ENCODE results near the gene FOXN4. TPM values are rescaled to one million over a fixed set of nuclear protein-coding genes. Genes with fewer than 3 reads are reported as not detected.

FOXN4 gene
- total and polyA plus RNA-seq, 2 donors (not counting 3 experiments of a cell fraction or from before 2014, with no cell fraction given): not detected

DNA sequence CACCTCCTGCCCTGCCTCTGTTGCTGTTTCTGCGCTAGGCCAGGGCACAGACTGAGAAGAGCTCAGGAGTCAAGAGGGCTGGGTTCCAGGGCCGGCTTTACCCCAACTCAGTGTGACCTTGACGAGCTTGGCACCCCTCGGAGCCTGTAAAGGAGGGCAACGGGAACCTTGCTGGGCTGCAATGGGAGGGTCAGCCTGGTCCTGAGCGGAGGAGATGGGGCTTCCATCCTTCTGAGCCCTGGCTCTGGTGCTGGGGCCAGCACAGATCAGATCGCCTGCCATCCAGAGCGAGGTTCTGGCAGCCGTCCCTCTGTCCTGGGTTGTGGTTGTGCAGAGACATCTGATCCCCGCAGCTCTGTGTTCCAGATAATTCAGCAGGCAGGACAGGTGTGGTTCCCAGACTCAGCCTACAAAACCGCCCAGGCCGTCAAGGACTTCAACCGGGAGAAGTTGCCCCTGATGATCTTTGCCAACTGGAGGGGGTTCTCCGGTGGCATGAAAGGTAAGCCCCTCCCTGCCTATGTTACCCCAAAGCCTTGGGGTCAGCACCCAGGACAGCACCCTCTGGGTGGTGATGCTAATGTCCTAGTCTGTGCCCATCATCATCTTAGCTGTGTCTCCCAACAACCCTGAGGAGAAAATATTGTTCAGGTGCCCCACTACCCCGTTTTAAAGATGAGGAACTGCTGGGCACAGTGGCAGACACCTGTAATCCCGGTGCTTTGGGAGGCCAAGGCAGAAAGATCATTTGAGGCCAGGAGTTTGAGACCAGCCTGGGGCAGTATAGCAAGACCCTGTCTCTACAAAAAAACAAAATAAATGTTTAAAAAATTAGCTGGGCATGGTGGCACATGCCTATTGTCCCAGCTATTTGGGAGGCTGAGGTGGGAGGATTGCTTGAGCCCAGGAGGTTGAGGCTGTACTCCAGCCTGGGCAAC is 50.2 kb downstream of the FOXN4 start:
- Histone ChIP-seq H3K9me1 (replicated peaks; ENCODE audit: control insufficient read depth, extremely low read depth, insufficient read depth, low read length) (no peaks in the 10 kb centered on the region), H3K79me2 (ENCODE audit: control insufficient read depth, insufficient read depth, low read length) (no peaks in the 10 kb centered on the region), H3K9ac (replicated peaks; ENCODE audit: extremely low read depth, insufficient read depth, low read length) (no peak overlapping the region), H2AFZ (ENCODE audit: low read depth, low read length) (no peak overlapping the region), H3K4me3 (replicated peaks in 1 of 3; ENCODE audit: insufficient read depth in 1 of 3, low read depth in 1 of 3, low read length in 3 of 3) (no peak overlapping the region), H3K36me3 (ENCODE audit: control insufficient read depth in 2 of 2, extremely low read depth in 1 of 2, insufficient read depth in 2 of 2, low read length in 2 of 2) (no peaks in the 10 kb centered on the region), H3K4me1 (ENCODE audit: control insufficient read depth, extremely low read depth, insufficient read depth, low read length) (no peaks in the 10 kb centered on the region), H3K27ac (ENCODE audit: insufficient read depth, low read depth, low read length) (no peak overlapping the region), H3K4me2 (ENCODE audit: insufficient read depth, low read length) (no peak overlapping the region), H4K20me1 (replicated peaks; ENCODE audit: control insufficient read depth, extremely low read depth, insufficient read depth, low read length) (no peaks in the 10 kb centered on the region), H3K9me3 (replicated peaks; ENCODE audit: control insufficient read depth, insufficient read depth, low read length) (no peaks in the 10 kb centered on the region), H3K27me3 (ENCODE audit: control insufficient read depth in 2 of 2, insufficient read depth in 2 of 2, low read length in 2 of 2) (no peaks in the 10 kb centered on the region)
- FAIRE-seq (no peak), DNase-seq (ENCODE audit: low read depth, low spot score) (no peak)
- POLR2A ChIA-PET: interaction anchor here (1.3 kb wide), 1 partner anchor 14 kb away, joined by 3 read pairs; no protein-coding TSS in a partner anchor
- dilution Hi-C loops (cut with MboI; ENCODE audit: extremely low pct_ligation_motif_present, low sequenced_read_pairs): no loop called here
- intact Hi-C loops (cut with micrococcal nuclease): no loop called here
- BruUV-seq (replicated peaks): no TSS peak
- CTCF ChIA-PET: interaction anchor here (2.0 kb wide), 1 partner anchor 126 kb away, joined by 9 read pairs; no protein-coding TSS in a partner anchor
- TF ChIP-seq EZH2 (IDR thresholded peaks at IDR 0.05; ENCODE audit: borderline replicate concordance, low read depth, low read length, severe bottlenecking): no peak
- TF ChIP-seq JUN (IDR thresholded peaks at IDR 0.05; ENCODE audit: borderline replicate concordance, insufficient read depth, insufficient read length, low read depth): no peak
- no peak for TF ChIP-seq POLR2A (IDR thresholded peaks at IDR 0.05; ENCODE audit: low read depth, low read length)
- TF ChIP-seq, protein P1, sequence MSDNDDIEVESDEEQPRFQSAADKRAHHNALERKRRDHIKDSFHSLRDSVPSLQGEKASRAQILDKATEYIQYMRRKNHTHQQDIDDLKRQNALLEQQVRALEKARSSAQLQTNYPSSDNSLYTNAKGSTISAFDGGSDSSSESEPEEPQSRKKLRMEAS (IDR thresholded peaks at IDR 0.05; ENCODE audit: insufficient read depth, insufficient read length): no peak
- no peak for TF ChIP-seq MYC (IDR thresholded peaks at IDR 0.05; ENCODE audit: low read depth, low read length)

DNA sequence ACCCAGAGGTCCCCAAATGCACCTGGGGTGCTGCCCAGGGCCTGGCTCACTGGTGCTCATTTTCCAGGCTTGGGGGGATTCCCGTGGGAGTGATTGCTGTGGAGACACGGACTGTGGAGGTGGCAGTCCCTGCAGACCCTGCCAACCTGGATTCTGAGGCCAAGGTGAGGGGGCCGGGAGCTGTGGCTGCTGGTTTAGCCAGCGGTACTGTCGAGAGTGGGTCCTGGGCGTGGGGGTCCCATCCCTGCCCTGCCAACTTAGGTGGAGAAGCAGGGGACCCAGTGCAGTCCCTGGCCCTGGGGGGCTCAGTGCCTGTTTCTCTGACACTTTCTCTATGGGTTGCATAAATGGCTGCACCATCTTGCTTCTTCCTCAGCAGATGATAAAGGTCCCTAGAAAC is 50.9 kb downstream of the FOXN4 start:
- H3K9ac ChIP-seq (replicated peaks; ENCODE audit: extremely low read depth, insufficient read depth, low read length): no peak overlapping the region
- no TSS peak for BruUV-seq (replicated peaks)
- no peaks in the 10 kb centered on the region for H3K4me1 ChIP-seq (ENCODE audit: control insufficient read depth, extremely low read depth, insufficient read depth, low read length)
- no peaks in the 10 kb centered on the region for H3K9me3 ChIP-seq (replicated peaks; ENCODE audit: control insufficient read depth, insufficient read depth, low read length)
- intact Hi-C loops (cut with micrococcal nuclease) (no loop called here), dilution Hi-C loops (cut with MboI; ENCODE audit: extremely low pct_ligation_motif_present, low sequenced_read_pairs) (no loop called here)
- no peak overlapping the region for H3K4me2 ChIP-seq (ENCODE audit: insufficient read depth, low read length)
- H3K27me3 ChIP-seq (ENCODE audit: control insufficient read depth in 2 of 2, insufficient read depth in 2 of 2, low read length in 2 of 2): no peaks in the 10 kb centered on the region
- POLR2A ChIA-PET: interaction anchor here (1.3 kb wide), 1 partner anchor 13 kb away, joined by 3 read pairs; no protein-coding TSS in a partner anchor
- no peak for DNase-seq (ENCODE audit: low read depth, low spot score)
- FAIRE-seq: no peak
- no peak overlapping the region for H3K27ac ChIP-seq (ENCODE audit: insufficient read depth, low read depth, low read length)
- TF ChIP-seq POLR2A (IDR thresholded peaks at IDR 0.05; ENCODE audit: low read depth, low read length) (no peak), POLR2AphosphoS5 (IDR thresholded peaks at IDR 0.05; ENCODE audit: insufficient read depth, low read depth, low read length) (no peak), JUN (IDR thresholded peaks at IDR 0.05; ENCODE audit: borderline replicate concordance, insufficient read depth, insufficient read length, low read depth) (no peak), EZH2 (IDR thresholded peaks at IDR 0.05; ENCODE audit: borderline replicate concordance, low read depth, low read length, severe bottlenecking) (no peak), MYC (IDR thresholded peaks at IDR 0.05; ENCODE audit: low read depth, low read length) (no peak), GATA2 (IDR thresholded peaks at IDR 0.05; ENCODE audit: insufficient read depth, insufficient read length, low read depth, low read length) (no peak), FOS (IDR thresholded peaks at IDR 0.05; ENCODE audit: borderline replicate concordance, insufficient read depth, low read length) (no peak)
- TF ChIP-seq, protein P1 (IDR thresholded peaks at IDR 0.05; ENCODE audit: insufficient read depth, insufficient read length): no peak
- TF ChIP-seq, protein P2, sequence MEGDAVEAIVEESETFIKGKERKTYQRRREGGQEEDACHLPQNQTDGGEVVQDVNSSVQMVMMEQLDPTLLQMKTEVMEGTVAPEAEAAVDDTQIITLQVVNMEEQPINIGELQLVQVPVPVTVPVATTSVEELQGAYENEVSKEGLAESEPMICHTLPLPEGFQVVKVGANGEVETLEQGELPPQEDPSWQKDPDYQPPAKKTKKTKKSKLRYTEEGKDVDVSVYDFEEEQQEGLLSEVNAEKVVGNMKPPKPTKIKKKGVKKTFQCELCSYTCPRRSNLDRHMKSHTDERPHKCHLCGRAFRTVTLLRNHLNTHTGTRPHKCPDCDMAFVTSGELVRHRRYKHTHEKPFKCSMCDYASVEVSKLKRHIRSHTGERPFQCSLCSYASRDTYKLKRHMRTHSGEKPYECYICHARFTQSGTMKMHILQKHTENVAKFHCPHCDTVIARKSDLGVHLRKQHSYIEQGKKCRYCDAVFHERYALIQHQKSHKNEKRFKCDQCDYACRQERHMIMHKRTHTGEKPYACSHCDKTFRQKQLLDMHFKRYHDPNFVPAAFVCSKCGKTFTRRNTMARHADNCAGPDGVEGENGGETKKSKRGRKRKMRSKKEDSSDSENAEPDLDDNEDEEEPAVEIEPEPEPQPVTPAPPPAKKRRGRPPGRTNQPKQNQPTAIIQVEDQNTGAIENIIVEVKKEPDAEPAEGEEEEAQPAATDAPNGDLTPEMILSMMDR (IDR thresholded peaks at IDR 0.05; ENCODE audit: extremely low read depth in 1 of 2, insufficient read depth in 1 of 2, low read depth in 1 of 2, low read length in 2 of 2): no peak
- H2AFZ ChIP-seq (ENCODE audit: low read depth, low read length): no peak overlapping the region
- no peaks in the 10 kb centered on the region for H3K9me1 ChIP-seq (replicated peaks; ENCODE audit: control insufficient read depth, extremely low read depth, insufficient read depth, low read length)
- H3K4me3 ChIP-seq (replicated peaks in 1 of 3; ENCODE audit: insufficient read depth in 1 of 3, low read depth in 1 of 3, low read length in 3 of 3): no peak overlapping the region
- CTCF ChIA-PET: interaction anchor here (2.0 kb wide), 1 partner anchor 127 kb away, joined by 9 read pairs; no protein-coding TSS in a partner anchor
- H4K20me1 ChIP-seq (replicated peaks; ENCODE audit: control insufficient read depth, extremely low read depth, insufficient read depth, low read length): no peaks in the 10 kb centered on the region
- H3K79me2 ChIP-seq (ENCODE audit: control insufficient read depth, insufficient read depth, low read length): no peaks in the 10 kb centered on the region
- H3K36me3 ChIP-seq (ENCODE audit: control insufficient read depth in 2 of 2, extremely low read depth in 1 of 2, insufficient read depth in 2 of 2, low read length in 2 of 2): no peaks in the 10 kb centered on the region

All from endothelial cell of umbilical vein (primary cell).